LHCN-M2 (cell line): Measurements from ENCODE around the gene APOBEC3H. TPM values are rescaled to one million over a fixed set of nuclear protein-coding genes. Genes with fewer than 3 reads are reported as not detected.

Experiments used
- DNase-seq: peaks from one replicate; pipeline ENCODE4 v3.0.0-alpha.2; 2012; ENCODE audit warnings: low read depth
- total RNA-seq: library from RNA; depleted of rRNA; stranded (reverse); fragments of >200 nt; gene quantifications from 2 replicates; pipeline ENCODE4 v1.2.3, GENCODE V29; 2014

Gene APOBEC3H
- total RNA-seq, 1 experiment from 2014 or later = 0.63 TPM

- peak; percentile 5 for DNase-seq
Measured at GRCh38 chr22:39135092-39135896, 38.2 kb downstream of the APOBEC3H start.

GRCh38 chr22:39136317-39136716 lies 39.3 kb downstream of the APOBEC3H start:
- no peak for DNase-seq

GRCh38 chr22:39138357-39138997 lies 41.4 kb downstream of the APOBEC3H start:
- no peak for DNase-seq

- DNase-seq = no peak
Measured at GRCh38 chr22:39139933-39140332, 42.9 kb downstream of the APOBEC3H start.

- no peak for DNase-seq
Measured at GRCh38 chr22:39142088-39142680, 45.1 kb downstream of the APOBEC3H start.

GRCh38 chr22:39144101-39144767 lies 47.2 kb downstream of the APOBEC3H start:
- DNase-seq = peak; percentile 29

- DNase-seq = no peak
Measured at GRCh38 chr22:39146256-39147101, 49.4 kb downstream of the APOBEC3H start.

- DNase-seq = no peak
Measured at GRCh38 chr22:39147335-39148025, 50.4 kb downstream of the APOBEC3H start.

- no peak for DNase-seq
Measured at GRCh38 chr22:39148026-39148726, 51.1 kb downstream of the APOBEC3H start.

GRCh38 chr22:39148727-39149535 lies 51.9 kb downstream of the APOBEC3H start:
- DNase-seq = no peak

GRCh38 chr22:39149915-39150847 lies 53.1 kb downstream of the APOBEC3H start:
- DNase-seq = no peak

GRCh38 chr22:39150848-39151215 lies 53.8 kb downstream of the APOBEC3H start:
- no peak for DNase-seq

- no peak for DNase-seq
Measured at GRCh38 chr22:39151329-39151975, 54.4 kb downstream of the APOBEC3H start.

GRCh38 chr22:39152024-39152510 lies 55.0 kb downstream of the APOBEC3H start:
- no peak for DNase-seq

- peak; percentile 84 for DNase-seq
Measured at GRCh38 chr22:39152511-39153219, 55.6 kb downstream of the APOBEC3H start, which contains the start of gene CBX7. TSS of gene CBX7 (minus strand) at chr22:39152680. CDS start at chr22:39152444, 236 bp downstream.

GRCh38 chr22:39153220-39153717 lies 56.2 kb downstream of the APOBEC3H start:
- no peak for DNase-seq
